ENCODE results near the gene SLC35F1.

DNA sequence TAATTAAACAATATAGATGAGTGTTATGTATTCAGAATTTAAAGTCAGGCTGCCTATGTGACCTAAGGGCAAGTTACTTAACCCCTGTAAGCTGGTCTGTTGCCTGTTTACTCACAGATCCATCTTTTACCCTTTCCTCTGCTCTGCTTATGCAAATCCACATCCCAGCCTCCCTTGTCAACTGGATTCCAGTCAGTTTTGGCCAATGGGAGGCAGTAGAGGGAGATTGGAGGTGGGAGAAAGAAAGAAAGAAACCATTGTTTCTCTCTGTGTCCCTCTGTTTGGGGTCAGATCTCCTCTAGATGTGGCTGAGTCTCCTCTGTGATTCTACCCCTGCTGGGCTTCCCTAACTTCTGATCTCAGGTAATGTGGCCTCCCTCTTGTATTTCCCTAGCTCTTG, 374.2 kb downstream of the SLC35F1 start:
- TF ChIP-seq, protein P1, sequence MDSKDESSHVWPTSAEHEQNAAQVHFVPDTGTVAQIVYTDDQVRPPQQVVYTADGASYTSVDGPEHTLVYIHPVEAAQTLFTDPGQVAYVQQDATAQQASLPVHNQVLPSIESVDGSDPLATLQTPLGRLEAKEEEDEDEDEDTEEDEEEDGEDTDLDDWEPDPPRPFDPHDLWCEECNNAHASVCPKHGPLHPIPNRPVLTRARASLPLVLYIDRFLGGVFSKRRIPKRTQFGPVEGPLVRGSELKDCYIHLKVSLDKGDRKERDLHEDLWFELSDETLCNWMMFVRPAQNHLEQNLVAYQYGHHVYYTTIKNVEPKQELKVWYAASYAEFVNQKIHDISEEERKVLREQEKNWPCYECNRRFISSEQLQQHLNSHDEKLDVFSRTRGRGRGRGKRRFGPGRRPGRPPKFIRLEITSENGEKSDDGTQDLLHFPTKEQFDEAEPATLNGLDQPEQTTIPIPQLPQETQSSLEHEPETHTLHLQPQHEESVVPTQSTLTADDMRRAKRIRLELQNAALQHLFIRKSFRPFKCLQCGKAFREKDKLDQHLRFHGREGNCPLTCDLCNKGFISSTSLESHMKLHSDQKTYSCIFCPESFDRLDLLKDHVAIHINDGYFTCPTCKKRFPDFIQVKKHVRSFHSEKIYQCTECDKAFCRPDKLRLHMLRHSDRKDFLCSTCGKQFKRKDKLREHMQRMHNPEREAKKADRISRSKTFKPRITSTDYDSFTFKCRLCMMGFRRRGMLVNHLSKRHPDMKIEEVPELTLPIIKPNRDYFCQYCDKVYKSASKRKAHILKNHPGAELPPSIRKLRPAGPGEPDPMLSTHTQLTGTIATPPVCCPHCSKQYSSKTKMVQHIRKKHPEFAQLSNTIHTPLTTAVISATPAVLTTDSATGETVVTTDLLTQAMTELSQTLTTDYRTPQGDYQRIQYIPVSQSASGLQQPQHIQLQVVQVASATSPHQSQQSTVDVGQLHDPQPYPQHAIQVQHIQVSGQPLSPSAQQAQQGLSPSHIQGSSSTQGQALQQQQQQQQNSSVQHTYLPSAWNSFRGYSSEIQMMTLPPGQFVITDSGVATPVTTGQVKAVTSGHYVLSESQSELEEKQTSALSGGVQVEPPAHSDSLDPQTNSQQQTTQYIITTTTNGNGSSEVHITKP (tag by site-specific recombination; IDR thresholded peaks at IDR 0.05) = no peak
- TF ChIP-seq ZNF629 (tag by site-specific recombination; IDR thresholded peaks at IDR 0.05) = no peak
- TF ChIP-seq, protein P2, sequence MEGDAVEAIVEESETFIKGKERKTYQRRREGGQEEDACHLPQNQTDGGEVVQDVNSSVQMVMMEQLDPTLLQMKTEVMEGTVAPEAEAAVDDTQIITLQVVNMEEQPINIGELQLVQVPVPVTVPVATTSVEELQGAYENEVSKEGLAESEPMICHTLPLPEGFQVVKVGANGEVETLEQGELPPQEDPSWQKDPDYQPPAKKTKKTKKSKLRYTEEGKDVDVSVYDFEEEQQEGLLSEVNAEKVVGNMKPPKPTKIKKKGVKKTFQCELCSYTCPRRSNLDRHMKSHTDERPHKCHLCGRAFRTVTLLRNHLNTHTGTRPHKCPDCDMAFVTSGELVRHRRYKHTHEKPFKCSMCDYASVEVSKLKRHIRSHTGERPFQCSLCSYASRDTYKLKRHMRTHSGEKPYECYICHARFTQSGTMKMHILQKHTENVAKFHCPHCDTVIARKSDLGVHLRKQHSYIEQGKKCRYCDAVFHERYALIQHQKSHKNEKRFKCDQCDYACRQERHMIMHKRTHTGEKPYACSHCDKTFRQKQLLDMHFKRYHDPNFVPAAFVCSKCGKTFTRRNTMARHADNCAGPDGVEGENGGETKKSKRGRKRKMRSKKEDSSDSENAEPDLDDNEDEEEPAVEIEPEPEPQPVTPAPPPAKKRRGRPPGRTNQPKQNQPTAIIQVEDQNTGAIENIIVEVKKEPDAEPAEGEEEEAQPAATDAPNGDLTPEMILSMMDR (tag by site-specific recombination; IDR thresholded peaks at IDR 0.05) = no peak
- TF ChIP-seq, protein P3, sequence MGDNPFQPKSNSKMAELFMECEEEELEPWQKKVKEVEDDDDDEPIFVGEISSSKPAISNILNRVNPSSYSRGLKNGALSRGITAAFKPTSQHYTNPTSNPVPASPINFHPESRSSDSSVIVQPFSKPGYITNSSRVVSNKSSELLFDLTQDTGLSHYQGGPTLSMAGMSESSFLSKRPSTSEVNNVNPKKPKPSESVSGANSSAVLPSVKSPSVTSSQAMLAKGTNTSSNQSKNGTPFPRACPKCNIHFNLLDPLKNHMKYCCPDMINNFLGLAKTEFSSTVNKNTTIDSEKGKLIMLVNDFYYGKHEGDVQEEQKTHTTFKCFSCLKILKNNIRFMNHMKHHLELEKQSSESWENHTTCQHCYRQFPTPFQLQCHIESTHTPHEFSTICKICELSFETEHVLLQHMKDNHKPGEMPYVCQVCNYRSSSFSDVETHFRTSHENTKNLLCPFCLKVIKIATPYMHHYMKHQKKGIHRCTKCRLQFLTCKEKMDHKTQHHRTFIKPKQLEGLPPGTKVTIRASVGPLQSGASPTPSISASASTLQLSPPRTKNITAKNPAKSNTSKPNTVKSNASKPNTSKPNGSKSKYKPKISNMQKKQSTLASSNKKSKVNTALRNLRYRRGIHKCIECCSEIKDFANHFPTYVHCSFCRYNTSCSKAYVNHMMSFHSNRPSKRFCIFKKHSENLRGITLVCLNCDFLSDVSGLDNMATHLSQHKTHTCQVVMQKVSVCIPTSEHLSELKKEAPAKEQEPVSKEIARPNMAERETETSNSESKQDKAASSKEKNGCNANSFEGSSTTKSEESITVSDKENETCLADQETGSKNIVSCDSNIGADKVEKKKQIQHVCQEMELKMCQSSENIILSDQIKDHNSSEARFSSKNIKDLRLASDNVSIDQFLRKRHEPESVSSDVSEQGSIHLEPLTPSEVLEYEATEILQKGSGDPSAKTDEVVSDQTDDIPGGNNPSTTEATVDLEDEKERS (tag by site-specific recombination; IDR thresholded peaks at IDR 0.05) = no peak
- TF ChIP-seq ZNF132 (tag by site-specific recombination; IDR thresholded peaks at IDR 0.05; ENCODE audit: borderline replicate concordance) = no peak
- TF ChIP-seq, protein P4, sequence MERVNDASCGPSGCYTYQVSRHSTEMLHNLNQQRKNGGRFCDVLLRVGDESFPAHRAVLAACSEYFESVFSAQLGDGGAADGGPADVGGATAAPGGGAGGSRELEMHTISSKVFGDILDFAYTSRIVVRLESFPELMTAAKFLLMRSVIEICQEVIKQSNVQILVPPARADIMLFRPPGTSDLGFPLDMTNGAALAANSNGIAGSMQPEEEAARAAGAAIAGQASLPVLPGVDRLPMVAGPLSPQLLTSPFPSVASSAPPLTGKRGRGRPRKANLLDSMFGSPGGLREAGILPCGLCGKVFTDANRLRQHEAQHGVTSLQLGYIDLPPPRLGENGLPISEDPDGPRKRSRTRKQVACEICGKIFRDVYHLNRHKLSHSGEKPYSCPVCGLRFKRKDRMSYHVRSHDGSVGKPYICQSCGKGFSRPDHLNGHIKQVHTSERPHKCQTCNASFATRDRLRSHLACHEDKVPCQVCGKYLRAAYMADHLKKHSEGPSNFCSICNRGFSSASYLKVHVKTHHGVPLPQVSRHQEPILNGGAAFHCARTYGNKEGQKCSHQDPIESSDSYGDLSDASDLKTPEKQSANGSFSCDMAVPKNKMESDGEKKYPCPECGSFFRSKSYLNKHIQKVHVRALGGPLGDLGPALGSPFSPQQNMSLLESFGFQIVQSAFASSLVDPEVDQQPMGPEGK (tag by site-specific recombination; IDR thresholded peaks at IDR 0.05) = no peak
- TF ChIP-seq ZNF433 (tag by site-specific recombination; IDR thresholded peaks at IDR 0.05; ENCODE audit: low read depth) = no peak
- TF ChIP-seq, protein P5, sequence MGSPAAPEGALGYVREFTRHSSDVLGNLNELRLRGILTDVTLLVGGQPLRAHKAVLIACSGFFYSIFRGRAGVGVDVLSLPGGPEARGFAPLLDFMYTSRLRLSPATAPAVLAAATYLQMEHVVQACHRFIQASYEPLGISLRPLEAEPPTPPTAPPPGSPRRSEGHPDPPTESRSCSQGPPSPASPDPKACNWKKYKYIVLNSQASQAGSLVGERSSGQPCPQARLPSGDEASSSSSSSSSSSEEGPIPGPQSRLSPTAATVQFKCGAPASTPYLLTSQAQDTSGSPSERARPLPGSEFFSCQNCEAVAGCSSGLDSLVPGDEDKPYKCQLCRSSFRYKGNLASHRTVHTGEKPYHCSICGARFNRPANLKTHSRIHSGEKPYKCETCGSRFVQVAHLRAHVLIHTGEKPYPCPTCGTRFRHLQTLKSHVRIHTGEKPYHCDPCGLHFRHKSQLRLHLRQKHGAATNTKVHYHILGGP (tag by site-specific recombination; IDR thresholded peaks at IDR 0.05) = no peak
- no peak for TF ChIP-seq ZNF121 (tag by site-specific recombination; IDR thresholded peaks at IDR 0.05)
- no peak for TF ChIP-seq ZNF146 (tag by site-specific recombination; IDR thresholded peaks at IDR 0.05)
- no peak for TF ChIP-seq ZBTB21 (tag by site-specific recombination; IDR thresholded peaks at IDR 0.05)
- no peak for TF ChIP-seq ZSCAN30 (tag by site-specific recombination; IDR thresholded peaks at IDR 0.05)
